ENCODE data around the gene GFI1. TPM values are rescaled to one million over a fixed set of nuclear protein-coding genes. Genes with fewer than 3 reads are reported as not detected.

Gene GFI1
- polyA plus RNA-seq, 2 donors = 0.40 to 0.47 TPM

DNA sequence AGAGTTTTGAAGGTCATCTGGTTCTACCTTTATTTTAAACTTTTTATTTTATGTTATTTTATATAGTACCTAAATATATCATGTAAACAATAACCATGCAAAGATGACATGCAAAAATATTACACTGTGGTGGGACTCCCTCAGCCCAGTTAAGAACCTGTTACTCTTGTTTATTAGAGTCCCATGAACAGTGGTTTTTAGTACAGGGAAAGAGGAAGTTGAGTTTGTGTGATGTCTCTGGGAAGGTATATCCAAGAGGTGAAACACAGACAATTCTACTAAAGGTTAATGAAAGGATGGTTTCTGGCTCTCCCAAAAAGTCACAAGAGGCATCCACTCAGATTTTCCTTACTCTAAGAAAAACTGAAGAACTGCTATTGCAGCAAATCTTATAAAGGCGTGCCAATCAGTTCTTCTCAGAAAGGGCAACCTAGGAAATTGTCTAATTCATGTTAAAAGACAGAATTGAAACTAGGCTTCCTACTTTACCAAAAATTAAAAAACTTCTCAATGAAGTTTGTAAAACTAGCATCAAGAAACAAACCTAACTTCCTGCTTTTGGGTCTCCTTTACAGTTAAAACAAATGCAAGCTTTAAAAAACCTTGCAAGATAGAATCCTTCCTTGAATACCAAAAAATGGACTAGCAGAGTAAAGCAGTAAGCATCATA, 19.9 kb downstream of the GFI1 start:
- Histone ChIP-seq H3K4me1 (ENCODE audit: control insufficient read depth in 2 of 2, insufficient read depth in 2 of 2, low read length in 1 of 2) (no peaks in the 10 kb centered on the region), H3K36me3 (ENCODE audit: control insufficient read depth in 2 of 2, insufficient read depth in 2 of 2, low read length in 1 of 2) (no peaks in the 10 kb centered on the region), H3K27ac (ENCODE audit: low read depth in 2 of 2, low read length in 1 of 2) (no peak overlapping the region), H3K4me3 (ENCODE audit: low read depth in 1 of 2, low read length in 2 of 2) (no peak overlapping the region), H3K27me3 (ENCODE audit: control insufficient read depth in 1 of 2, insufficient read depth in 2 of 2, low read length in 2 of 2) (no peaks in the 10 kb centered on the region), H3K9me3 (ENCODE audit: control insufficient read depth in 2 of 2, insufficient read depth in 1 of 2, low read depth in 1 of 2, low read length in 1 of 2) (no peaks in the 10 kb centered on the region)
- 85 to 90% methylated on average over 1 of the region's 1 CpG for WGBS, 2 donors

GRCh38 chr1:92465256-92465647, 21.5 kb downstream of the GFI1 start:
- no peaks in the 10 kb centered on the region for H3K4me1 ChIP-seq (ENCODE audit: control insufficient read depth in 2 of 2, insufficient read depth in 2 of 2, low read length in 1 of 2)
- no peak overlapping the region for H3K27ac ChIP-seq (ENCODE audit: low read depth in 2 of 2, low read length in 1 of 2)
- H3K4me3 ChIP-seq (ENCODE audit: low read depth in 1 of 2, low read length in 2 of 2) = no peak overlapping the region
- H3K9me3 ChIP-seq (ENCODE audit: control insufficient read depth in 2 of 2, insufficient read depth in 1 of 2, low read depth in 1 of 2, low read length in 1 of 2) = no peaks in the 10 kb centered on the region
- H3K36me3 ChIP-seq (ENCODE audit: control insufficient read depth in 2 of 2, insufficient read depth in 2 of 2, low read length in 1 of 2) = no peaks in the 10 kb centered on the region
- 100% methylated on average over 1 of the region's 1 CpG for WGBS, 2 donors
- no peaks in the 10 kb centered on the region for H3K27me3 ChIP-seq (ENCODE audit: control insufficient read depth in 1 of 2, insufficient read depth in 2 of 2, low read length in 2 of 2)

DNA sequence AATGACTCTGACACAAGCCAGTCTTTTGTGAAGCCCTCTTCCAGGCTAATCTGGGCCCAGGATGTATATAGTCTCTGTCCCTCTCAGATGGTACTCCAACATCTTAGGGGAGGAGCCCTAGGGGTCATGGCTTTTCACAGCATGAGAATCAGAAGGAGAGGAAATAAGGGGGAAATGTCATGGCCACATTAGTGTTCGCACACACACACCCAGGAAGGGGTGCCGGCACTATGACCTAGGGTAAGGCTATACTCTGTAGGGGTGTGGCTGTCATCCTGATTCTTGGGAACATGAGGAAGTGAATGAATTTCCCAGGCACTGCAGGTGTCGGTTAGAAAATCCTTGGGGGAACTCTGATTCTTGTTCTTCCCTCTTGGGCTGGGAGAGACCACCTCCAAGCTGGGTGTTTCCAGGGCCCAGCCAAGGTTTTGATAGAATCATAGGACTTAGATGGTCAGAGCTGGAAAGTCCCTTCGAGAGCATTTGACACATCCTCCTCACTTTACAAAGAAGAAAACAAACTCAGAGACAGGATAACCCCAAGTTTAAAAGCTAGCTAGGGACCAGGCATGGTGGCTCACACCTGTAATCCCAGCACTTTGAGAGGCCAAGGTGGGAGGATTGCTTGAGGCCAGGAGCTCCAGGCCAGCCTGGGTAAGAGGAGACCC, 22.0 kb downstream of the GFI1 start:
- Histone ChIP-seq H3K4me3 (ENCODE audit: low read depth in 1 of 2, low read length in 2 of 2) (no peak overlapping the region), H3K27me3 (ENCODE audit: control insufficient read depth in 1 of 2, insufficient read depth in 2 of 2, low read length in 2 of 2) (no peaks in the 10 kb centered on the region), H3K27ac (ENCODE audit: low read depth in 2 of 2, low read length in 1 of 2) (no peak overlapping the region), H3K4me1 (ENCODE audit: control insufficient read depth in 2 of 2, insufficient read depth in 2 of 2, low read length in 1 of 2) (no peaks in the 10 kb centered on the region), H3K9me3 (ENCODE audit: control insufficient read depth in 2 of 2, insufficient read depth in 1 of 2, low read depth in 1 of 2, low read length in 1 of 2) (no peaks in the 10 kb centered on the region), H3K36me3 (ENCODE audit: control insufficient read depth in 2 of 2, insufficient read depth in 2 of 2, low read length in 1 of 2) (no peaks in the 10 kb centered on the region)
- 84 to 87% methylated on average over 4 of the region's 4 CpGs for WGBS, 2 donors

DNA sequence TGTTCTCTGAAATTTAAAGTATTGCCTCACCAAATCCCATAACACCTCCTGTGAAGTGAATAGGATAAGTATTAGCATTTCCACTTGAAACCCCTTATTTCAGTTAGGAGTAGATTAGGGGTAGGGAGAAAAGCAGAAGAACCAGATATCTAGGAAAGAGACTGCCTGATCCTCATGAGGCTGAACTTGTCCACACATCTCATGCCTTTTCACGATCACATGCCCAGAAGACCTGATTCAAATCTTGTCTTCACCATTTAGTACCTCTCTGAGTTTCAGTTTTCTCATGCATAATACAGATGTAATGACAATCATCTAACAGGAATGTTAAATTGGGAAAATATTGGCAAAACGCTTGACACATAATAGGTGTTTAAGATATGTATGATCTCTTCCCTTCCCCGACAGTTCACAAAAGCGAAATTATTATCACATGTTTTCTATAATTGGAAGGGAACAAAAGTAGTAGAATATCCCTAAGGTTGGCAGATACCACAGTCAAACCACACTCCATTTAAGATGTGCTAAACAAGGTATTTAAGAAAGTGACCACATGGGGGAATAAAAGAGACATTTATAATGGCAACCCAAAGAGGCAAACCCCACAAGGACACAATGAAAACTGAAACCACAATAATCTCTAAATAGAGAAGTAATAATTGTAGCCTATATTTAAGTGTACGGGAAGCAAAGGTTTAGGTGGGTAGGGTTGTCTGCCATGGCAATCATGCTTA, 25.2 kb downstream of the GFI1 start:
- no peaks in the 10 kb centered on the region for H3K36me3 ChIP-seq (ENCODE audit: control insufficient read depth in 2 of 2, insufficient read depth in 2 of 2, low read length in 1 of 2)
- 79 to 82% methylated on average over 5 of the region's 5 CpGs for WGBS, 2 donors
- no peak overlapping the region for H3K4me3 ChIP-seq (ENCODE audit: low read depth in 1 of 2, low read length in 2 of 2)
- H3K27me3 ChIP-seq (ENCODE audit: control insufficient read depth in 1 of 2, insufficient read depth in 2 of 2, low read length in 2 of 2) = no peaks in the 10 kb centered on the region
- H3K4me1 ChIP-seq (ENCODE audit: control insufficient read depth in 2 of 2, insufficient read depth in 2 of 2, low read length in 1 of 2) = no peaks in the 10 kb centered on the region
- no peak overlapping the region for H3K27ac ChIP-seq (ENCODE audit: low read depth in 2 of 2, low read length in 1 of 2)
- H3K9me3 ChIP-seq (ENCODE audit: control insufficient read depth in 2 of 2, insufficient read depth in 1 of 2, low read depth in 1 of 2, low read length in 1 of 2) = no peaks in the 10 kb centered on the region

GRCh38 chr1:92459871-92460320, 26.8 kb downstream of the GFI1 start:
- WGBS, 2 donors = 58 to 69% methylated on average over 4 of the region's 4 CpGs
- H3K4me3 ChIP-seq (ENCODE audit: low read depth in 1 of 2, low read length in 2 of 2) = no peak overlapping the region
- H3K9me3 ChIP-seq (ENCODE audit: control insufficient read depth in 2 of 2, insufficient read depth in 1 of 2, low read depth in 1 of 2, low read length in 1 of 2) = no peaks in the 10 kb centered on the region
- no peaks in the 10 kb centered on the region for H3K4me1 ChIP-seq (ENCODE audit: control insufficient read depth in 2 of 2, insufficient read depth in 2 of 2, low read length in 1 of 2)
- H3K36me3 ChIP-seq (ENCODE audit: control insufficient read depth in 2 of 2, insufficient read depth in 2 of 2, low read length in 1 of 2) = no peaks in the 10 kb centered on the region
- H3K27me3 ChIP-seq (ENCODE audit: control insufficient read depth in 1 of 2, insufficient read depth in 2 of 2, low read length in 2 of 2) = no peaks in the 10 kb centered on the region
- H3K27ac ChIP-seq (ENCODE audit: low read depth in 2 of 2, low read length in 1 of 2) = no peak overlapping the region

DNA sequence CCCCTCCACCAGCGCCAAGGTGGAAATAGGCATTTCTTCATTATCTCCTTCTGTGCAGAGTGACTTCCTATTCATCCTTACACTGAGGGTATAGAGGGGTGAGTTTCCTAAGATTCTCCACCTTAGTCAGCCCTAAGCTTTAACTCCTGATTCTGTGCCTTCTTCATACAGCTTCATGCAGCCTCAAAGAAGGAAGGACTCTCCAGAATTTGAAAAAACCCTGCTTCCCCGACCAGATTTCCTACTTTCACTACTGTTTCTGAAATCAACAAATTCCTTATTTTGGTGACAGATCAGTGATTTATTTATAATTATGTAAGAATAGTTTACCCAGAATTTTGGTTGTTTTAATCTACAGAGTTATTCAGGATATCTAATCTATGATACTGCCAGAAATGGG, 28.6 kb downstream of the GFI1 start:
- no peaks in the 10 kb centered on the region for H3K4me1 ChIP-seq (ENCODE audit: control insufficient read depth in 2 of 2, insufficient read depth in 2 of 2, low read length in 1 of 2)
- WGBS, 2 donors = 76 to 91% methylated on average over 2 of the region's 2 CpGs

GRCh38 chr1:92447976-92448375, 38.7 kb downstream of the GFI1 start:
- Histone ChIP-seq H3K9me3 (ENCODE audit: control insufficient read depth in 2 of 2, insufficient read depth in 1 of 2, low read depth in 1 of 2, low read length in 1 of 2) (peaks cover 0 to 2% of the 10 kb centered on the region in 2 donors), H3K4me1 (ENCODE audit: control insufficient read depth in 2 of 2, insufficient read depth in 2 of 2, low read length in 1 of 2) (no peaks in the 10 kb centered on the region), H3K27ac (ENCODE audit: low read depth in 2 of 2, low read length in 1 of 2) (no peak overlapping the region), H3K27me3 (ENCODE audit: control insufficient read depth in 1 of 2, insufficient read depth in 2 of 2, low read length in 2 of 2) (no peaks in the 10 kb centered on the region), H3K4me3 (ENCODE audit: low read depth in 1 of 2, low read length in 2 of 2) (no peak overlapping the region), H3K36me3 (ENCODE audit: control insufficient read depth in 2 of 2, insufficient read depth in 2 of 2, low read length in 1 of 2) (no peaks in the 10 kb centered on the region)
- WGBS, 2 donors = 99 to 100% methylated on average over 2 of the region's 2 CpGs

More for the DNA sequence above, 28.6 kb downstream of the GFI1 start:
- Histone ChIP-seq H3K27ac (ENCODE audit: low read depth in 2 of 2, low read length in 1 of 2) (no peak overlapping the region), H3K4me3 (ENCODE audit: low read depth in 1 of 2, low read length in 2 of 2) (no peak overlapping the region), H3K27me3 (ENCODE audit: control insufficient read depth in 1 of 2, insufficient read depth in 2 of 2, low read length in 2 of 2) (no peaks in the 10 kb centered on the region), H3K36me3 (ENCODE audit: control insufficient read depth in 2 of 2, insufficient read depth in 2 of 2, low read length in 1 of 2) (no peaks in the 10 kb centered on the region), H3K9me3 (ENCODE audit: control insufficient read depth in 2 of 2, insufficient read depth in 1 of 2, low read depth in 1 of 2, low read length in 1 of 2) (no peaks in the 10 kb centered on the region)

- Histone ChIP-seq H3K27ac (ENCODE audit: low read depth in 2 of 2, low read length in 1 of 2) (no peak overlapping the region), H3K36me3 (ENCODE audit: control insufficient read depth in 2 of 2, insufficient read depth in 2 of 2, low read length in 1 of 2) (no peaks in the 10 kb centered on the region), H3K27me3 (ENCODE audit: control insufficient read depth in 1 of 2, insufficient read depth in 2 of 2, low read length in 2 of 2) (no peaks in the 10 kb centered on the region), H3K4me3 (ENCODE audit: low read depth in 1 of 2, low read length in 2 of 2) (no peak overlapping the region), H3K4me1 (ENCODE audit: control insufficient read depth in 2 of 2, insufficient read depth in 2 of 2, low read length in 1 of 2) (no peaks in the 10 kb centered on the region), H3K9me3 (ENCODE audit: control insufficient read depth in 2 of 2, insufficient read depth in 1 of 2, low read depth in 1 of 2, low read length in 1 of 2) (peaks cover 0 to under 1% of the 10 kb centered on the region in 2 donors)
- whole genome bisulfite sequencing, 2 donors = 54 to 61% methylated on average over 3 of the region's 3 CpGs
These were observed 39.6 kb downstream of the GFI1 start for GRCh38 chr1:92447033-92447681.

DNA sequence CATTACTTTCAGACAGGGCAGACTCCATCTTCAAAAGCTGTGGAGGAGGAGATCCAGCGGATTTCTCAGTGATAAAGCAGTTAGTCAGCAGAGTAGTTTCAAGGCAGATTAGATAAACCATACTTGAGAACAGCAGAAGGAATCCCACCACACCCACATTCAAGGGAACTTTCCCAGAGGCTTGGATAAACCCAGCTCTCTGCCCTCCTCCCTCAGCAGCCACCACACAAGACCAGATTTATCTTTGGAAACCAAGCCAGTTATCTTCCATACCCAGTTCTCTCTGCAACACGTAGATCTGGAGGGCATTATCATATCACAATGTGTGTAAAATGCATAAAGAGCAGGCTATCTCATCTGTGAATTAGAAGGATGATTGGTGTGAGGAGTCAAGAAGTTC, 40.2 kb downstream of the GFI1 start:
- Histone ChIP-seq H3K27ac (ENCODE audit: low read depth in 2 of 2, low read length in 1 of 2) (no peak overlapping the region), H3K4me3 (ENCODE audit: low read depth in 1 of 2, low read length in 2 of 2) (no peak overlapping the region)
- WGBS, 2 donors = 44 to 49% methylated on average over 2 of the region's 2 CpGs

More for the DNA sequence above, 40.2 kb downstream of the GFI1 start:
- Histone ChIP-seq H3K36me3 (ENCODE audit: control insufficient read depth in 2 of 2, insufficient read depth in 2 of 2, low read length in 1 of 2) (no peaks in the 10 kb centered on the region), H3K9me3 (ENCODE audit: control insufficient read depth in 2 of 2, insufficient read depth in 1 of 2, low read depth in 1 of 2, low read length in 1 of 2) (no peaks in the 10 kb centered on the region), H3K27me3 (ENCODE audit: control insufficient read depth in 1 of 2, insufficient read depth in 2 of 2, low read length in 2 of 2) (no peaks in the 10 kb centered on the region), H3K4me1 (ENCODE audit: control insufficient read depth in 2 of 2, insufficient read depth in 2 of 2, low read length in 1 of 2) (peaks cover 0 to 3% of the 10 kb centered on the region in 2 donors)

All from esophagus (tissue), 2 donors.